Hindlimb muscle (tissue), 1 donor: ENCODE measurements around the gene ZNF385A. TPM values are rescaled to one million over a fixed set of nuclear protein-coding genes. Genes with fewer than 3 reads are reported as not detected.

Source experiments
- DNase-seq: peaks from one replicate; pipeline ENCODE4 v3.0.0-alpha.2; 2013
- polyA plus RNA-seq: library from polyadenylated mRNA; unstranded; fragments of 120-200 nt; gene quantifications from one replicate; pipeline ENCODE4 v1.2.1, GENCODE V29; 2013; ENCODE audit not compliant: insufficient read length

The ZNF385A gene
- polyA plus RNA-seq, 1 donor = 17.3 TPM

DNA sequence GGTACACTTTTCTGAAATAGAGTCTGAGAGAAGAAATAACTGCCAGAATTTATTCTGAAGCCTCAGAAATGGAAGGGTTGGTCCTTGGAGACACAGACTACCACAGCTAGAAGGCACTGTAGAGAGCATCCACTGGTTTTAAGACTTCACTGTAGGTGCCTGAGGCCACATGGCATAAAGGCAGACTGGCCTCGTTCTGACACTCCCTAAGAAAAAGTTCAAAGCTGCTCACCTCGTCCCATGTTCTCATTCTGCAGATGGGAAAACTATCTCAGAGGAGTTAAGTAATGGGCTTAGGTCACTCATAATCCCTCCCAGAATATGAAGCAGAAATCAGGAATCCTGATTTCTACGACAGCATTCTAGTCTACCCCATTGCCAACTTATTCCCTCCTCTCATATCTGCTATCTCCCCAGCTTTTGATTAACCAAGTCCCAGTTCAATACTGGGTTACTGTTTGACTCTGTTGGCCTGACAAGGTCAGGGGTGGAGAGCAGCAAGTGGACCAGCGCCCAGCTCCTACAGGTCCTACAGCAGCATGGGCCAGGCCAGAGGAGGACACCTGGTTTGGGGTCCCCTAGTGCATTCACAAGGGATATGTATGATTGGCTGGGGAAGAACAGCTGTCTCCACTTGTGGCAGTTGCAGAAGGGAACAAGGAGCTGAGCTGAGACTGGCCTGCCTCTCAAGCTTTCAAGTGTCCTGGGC lies 30.8 kb upstream of the ZNF385A start:
- DNase-seq = no peak

DNA sequence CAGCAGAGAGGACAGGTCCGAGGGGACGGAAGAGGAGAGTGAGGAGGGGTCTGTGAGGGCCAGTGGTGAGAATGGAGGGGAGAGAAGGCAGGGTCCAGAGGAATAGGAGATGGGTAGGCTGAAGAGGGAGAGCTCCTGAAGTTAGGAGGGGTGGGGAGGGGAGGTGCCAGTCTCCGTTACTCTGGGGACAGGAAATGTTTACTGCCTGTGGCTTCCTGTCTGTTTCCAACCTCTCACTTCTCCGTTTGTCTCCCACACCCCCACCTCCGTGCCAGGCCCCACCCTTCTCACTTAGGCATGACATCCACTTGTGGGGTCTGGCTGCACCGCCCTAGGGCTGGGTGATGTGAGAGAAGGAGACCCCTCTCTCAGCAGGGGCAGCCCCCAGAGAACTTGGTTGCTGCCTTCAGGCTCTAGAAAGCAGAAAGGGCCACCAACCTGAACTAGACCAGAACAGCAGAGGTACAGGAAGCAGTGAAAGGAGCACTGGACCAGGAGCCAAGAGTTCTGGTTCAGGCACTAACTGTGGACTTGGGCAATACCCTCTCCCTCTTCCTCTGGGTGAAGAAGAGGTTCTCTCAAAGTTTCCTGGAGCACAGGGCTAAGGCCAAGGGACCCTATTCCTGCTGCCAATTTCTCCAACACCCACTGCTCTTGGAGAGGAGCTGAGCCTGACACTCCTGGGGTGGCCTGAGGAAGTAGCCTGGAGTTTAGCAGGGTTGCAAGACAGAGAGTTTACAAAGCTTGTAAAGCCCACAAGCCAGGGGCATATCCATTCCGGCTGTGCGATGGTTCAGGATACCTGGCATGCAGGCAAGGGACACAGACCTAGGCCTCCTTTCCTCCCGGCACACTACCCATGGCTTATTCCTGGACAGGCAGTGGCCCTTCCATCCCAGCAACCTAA lies 29.0 kb upstream of the ZNF385A start:
- DNase-seq = no peak

DNA sequence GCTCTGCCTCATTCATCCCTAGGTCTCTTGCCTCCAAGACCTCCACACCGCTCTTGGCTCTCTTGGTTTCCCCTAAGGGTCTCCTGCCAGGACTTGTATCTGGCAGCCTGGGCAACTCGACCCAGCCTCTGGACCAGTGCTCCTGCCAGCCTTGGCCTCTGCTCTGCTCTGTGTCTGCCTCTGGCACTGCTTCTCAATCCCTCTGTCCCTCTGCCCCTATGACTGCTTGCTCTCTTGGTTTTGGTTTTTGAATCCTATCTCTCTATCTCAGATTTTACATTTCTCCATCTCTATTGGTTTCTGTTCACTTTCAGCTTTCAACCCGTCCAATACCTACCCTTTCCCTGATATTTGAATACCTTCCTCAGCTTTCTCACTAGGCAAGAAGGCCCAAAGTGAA lies 28.3 kb upstream of the ZNF385A start:
- no peak for DNase-seq

DNA sequence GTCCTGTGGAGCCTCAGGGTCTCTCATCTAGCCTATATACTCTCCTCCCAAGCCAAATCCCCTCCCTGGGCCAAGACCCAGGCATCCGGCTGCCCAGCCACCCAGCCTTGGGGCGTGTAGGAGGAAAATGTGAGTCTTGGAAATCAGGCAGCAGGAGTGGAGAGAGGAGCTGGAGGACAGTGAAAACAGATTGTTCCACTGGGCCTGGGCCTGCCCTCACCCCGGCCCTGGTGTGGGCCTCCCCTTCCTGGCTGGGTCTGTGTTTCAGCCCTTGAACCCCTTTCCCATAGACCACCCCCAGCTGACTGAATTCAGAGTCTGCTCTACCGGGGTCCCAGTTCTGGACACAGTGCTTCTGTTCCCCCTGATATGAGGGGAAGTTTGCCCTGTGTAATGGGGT lies 27.8 kb upstream of the ZNF385A start:
- no peak for DNase-seq

DNA sequence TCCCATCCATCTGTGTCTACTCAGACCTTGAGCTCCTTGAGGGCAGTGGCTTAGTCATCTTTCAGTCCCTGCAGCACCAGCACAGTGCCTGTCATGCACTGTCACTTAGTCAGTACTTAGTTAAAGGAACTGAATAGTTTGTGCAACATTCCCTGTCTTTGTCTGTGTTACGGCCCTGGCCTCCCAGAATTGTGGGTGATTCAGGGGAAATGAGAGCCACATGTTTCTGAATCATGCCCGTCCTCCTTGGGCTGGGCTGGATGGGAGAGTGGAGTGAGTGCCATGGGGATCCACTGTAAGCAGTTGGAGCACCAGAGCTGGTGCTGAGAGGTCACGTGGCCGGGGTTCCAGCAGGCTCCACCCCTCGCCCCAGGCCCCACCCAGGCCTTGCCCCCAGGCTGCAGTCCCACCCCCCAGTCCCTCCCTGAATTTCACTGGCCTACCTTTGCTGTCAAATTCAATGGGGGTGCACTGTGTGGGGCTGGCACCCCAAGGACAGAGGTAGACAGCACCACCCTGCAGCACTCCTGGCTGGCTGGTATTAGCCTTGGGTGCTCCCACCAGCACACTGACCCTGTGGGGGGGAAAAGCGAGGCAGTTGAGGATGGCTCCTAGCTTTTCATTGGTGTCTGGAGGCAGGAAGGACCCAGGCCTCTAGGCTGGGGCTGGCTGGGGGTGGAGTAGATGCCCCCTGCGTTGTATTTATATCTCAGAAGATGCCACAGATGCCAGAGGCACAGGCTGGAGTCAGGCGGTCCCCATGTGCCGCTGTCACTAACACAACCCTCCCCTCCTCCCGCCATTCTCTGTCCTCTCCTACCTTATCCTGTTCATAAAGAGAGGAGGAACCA lies 27.1 kb upstream of the ZNF385A start:
- DNase-seq = no peak

DNA sequence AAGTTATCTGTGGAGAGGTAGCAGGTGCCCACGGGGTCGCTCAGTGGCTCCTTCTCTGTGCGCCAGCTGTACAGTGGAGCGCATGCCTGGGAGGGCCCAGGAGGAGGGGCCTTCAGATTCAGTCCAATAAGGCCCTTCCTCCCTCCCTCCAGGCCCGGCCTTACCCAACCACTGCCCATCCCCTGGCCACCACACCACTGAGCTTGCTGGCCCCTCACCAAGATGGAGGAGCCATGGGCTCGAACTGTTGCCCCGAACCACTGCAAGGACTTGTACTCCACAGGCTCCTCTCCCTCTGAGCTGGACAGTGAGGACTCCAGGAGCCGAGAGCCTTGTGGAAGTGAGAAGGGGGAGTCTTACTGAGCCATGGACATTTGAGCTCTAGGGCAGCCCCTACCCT lies 24.7 kb upstream of the ZNF385A start:
- no peak for DNase-seq

GRCh38 chr12:54407183-54407905 lies 22.8 kb upstream of the ZNF385A start:
- DNase-seq = no peak

DNA sequence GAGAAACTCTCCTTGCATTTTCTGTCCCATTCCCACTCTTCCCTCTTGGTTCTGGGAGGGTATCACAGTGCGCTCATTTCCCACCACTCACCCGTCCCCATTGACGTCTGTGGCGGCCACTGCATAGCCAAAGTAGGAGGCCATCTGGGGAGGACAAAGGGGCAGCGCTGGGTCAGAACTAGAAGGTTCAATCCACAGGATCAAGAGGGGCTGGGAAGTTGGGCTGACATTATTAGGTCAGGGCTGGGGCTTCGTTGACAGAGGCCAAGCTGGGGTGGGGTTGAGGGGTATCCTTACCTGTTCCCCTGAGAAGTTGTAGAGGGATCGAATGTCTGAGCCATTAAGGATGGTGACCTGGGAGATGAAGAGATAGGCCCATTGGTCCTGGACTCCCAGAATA lies 21.0 kb upstream of the ZNF385A start:
- no peak for DNase-seq

DNA sequence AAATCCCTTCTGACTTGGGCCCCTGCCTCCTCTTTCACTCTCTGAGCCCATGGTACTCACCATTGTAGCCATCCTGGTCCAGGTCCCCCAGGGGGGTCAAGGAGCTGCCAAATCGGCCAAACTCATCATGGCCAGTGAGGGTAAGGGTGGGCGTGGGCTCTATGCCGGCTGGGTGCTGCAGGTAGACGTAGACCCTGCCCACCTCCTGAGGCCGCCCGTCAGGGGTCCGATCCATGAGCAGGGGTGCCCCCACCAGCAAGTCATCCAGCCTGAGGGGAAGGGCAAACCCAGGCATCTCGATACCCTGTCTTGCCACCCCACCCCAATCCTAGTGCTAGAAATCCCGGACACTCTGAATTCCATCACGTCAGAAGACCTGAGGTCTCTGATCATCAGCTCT lies 20.6 kb upstream of the ZNF385A start:
- DNase-seq = no peak

- DNase-seq = no peak
Measured at GRCh38 chr12:54404061-54405004, 19.8 kb upstream of the ZNF385A start.

- DNase-seq = no peak
Measured at GRCh38 chr12:54401119-54401518, 16.6 kb upstream of the ZNF385A start.

DNA sequence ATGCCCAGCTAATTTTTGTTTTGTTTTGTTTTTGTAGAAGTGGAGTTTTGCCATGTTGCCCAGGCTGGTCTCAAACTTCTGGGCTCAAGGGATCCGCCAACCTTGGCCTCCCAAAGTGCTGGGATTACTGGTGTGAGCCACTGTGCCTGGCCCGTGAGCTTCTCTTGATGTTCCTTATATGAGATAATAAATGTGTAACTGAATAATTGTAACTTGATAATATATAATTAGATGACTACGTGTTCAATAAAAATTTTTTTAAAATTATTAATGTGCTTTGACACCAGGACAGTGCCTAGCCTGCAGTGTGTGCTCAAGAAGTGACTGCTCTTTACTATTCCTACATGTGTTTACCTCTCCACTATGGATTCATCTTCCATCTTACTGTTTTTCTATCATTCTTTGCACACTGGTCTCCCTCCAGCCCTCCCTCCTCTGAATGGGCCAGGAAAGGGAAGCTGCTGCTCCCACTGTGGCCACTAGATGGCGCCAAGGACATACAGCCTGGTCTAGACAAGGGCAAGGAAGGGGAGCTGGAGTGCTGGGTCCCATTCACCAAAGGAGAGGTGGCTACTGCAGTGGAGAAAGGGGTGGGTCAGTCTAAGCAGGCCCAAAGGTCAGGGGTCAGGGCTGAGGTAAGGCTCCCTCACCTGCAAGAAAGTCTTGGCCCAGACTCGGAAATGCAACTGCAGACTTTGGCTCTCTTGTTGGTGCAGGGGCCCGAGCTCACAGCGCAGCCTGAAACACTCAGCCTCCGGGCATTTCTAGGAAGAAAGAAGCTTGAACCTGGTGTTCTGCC lies 14.7 kb upstream of the ZNF385A start:
- peak; percentile 89 for DNase-seq

GRCh38 chr12:54398218-54398617 lies 13.7 kb upstream of the ZNF385A start:
- DNase-seq = no peak

- no peak for DNase-seq
Measured at GRCh38 chr12:54397157-54397556, 12.6 kb upstream of the ZNF385A start.

DNA sequence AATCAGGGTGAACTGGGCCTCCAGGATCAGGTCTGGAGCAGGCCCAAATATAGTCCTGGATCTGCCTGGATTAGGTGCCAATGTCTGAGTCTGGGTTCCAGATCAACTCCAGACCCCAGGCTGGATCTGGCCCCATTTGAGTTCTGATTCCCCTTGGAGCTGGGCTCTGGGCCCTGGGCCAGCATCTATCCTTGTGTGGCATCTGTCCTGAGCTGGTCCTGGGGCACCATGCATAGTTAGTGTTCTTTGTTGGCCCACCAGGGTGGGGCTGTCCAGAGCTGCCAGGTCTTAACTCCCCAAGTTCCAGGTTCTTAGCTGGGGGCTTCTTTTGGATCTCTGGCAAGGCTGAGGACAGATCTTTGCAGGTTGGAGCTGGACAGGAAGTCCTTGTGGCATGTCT lies 11.0 kb upstream of the ZNF385A start:
- DNase-seq = no peak

DNA sequence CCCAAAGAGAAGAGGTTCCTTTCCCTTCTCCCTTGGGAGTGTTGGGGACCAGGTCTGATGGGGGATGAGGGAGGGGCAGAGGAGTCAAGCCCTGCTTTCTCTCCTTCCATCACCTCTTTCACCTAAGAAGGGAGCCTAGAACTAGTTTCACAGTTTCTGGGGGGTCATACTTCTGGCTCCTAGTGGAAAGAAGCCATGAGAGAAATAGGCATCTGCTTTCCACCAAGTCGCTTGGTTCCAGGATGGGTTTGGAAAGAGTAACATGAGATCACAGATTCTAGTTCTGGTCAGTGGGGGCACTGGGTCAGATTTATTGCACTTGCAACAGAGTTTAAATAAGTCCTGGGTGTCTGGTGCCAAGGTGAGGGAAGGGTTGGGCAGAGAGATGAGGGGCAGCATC lies 10.5 kb upstream of the ZNF385A start:
- DNase-seq = no peak

GRCh38 chr12:54394281-54394719 lies 9.8 kb upstream of the ZNF385A start:
- DNase-seq = no peak

DNA sequence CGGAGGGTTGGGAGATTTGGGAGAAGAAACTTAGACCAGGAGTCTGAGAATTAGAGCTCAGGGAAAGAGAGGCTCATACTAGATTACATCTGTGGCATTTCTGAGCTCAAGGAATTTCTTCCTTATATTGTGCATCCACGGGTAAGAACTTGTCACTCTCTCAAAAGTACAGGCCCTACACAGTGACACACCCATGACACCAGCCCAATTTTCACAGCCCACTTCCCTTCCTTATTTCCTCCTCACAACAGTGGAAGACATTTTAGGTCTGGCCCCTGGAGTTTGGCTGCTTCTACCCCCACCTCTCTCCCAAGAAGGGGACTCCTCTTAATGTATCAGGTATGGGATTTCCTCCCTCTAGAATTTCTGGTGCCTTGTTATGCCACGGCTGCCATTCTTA lies 9.2 kb upstream of the ZNF385A start:
- no peak for DNase-seq

GRCh38 chr12:54393207-54393609 lies 8.7 kb upstream of the ZNF385A start:
- no peak for DNase-seq
